Stomach (tissue), 9 donors: Measurements from ENCODE around the gene KRTAP22-2. TPM values are rescaled to one million over a fixed set of nuclear protein-coding genes. Genes with fewer than 3 reads are reported as not detected.

Source experiments
- DNase-seq, 2 donors: peaks; one replicate each; pipeline versions ENCODE4 v3.0.0 to v3.0.0-alpha.2; 2013 to 2019
- H3K27ac ChIP-seq, 5 donors: fragments of 200-600 bp in 4 of 5; sonication (generic) in 4 of 5; one replicate each; pipeline ENCODE4 v1.5.1; 2013 to 2019; ENCODE audit warnings: mild to moderate bottlenecking in 1 of 5, moderate library complexity in 1 of 5
- H3K27me3 ChIP-seq, 3 donors: fragments of 200-600 bp; sonication (generic); one replicate each; pipeline ENCODE4 v1.5.1; 2017 to 2019; ENCODE audit warnings: mixed run types in 1 of 3
- H3K36me3 ChIP-seq, 4 donors: fragments of 200-600 bp; sonication (generic); 1 replicate in 3 of 4; 2 replicates in 1 of 4; pipeline ENCODE4 v1.5.1; 2016 to 2019
- H3K4me1 ChIP-seq, 4 donors: fragments of 200-600 bp; sonication (generic); one replicate each; pipeline ENCODE4 v1.5.1; 2016 to 2019
- H3K4me3 ChIP-seq, 4 donors: fragments of 200-600 bp; sonication (generic) in 3 of 4; one replicate each; pipeline ENCODE4 v1.5.1; 2016 to 2019; ENCODE audit warnings: mild to moderate bottlenecking in 1 of 4
- H3K9me3 ChIP-seq, 4 donors: fragments of 200-600 bp; sonication (generic); one replicate each; pipeline ENCODE4 v1.5.1; 2016 to 2019
- EP300 ChIP-seq: sonication (generic); formaldehyde crosslinking; IDR thresholded peaks from one replicate; pipeline ENCODE4 v1.6.1; 2017; ENCODE audit warnings: antibody characterized with exemption
- POLR2A ChIP-seq, 4 donors: fragments of 450-650 bp; IDR thresholded peaks; one replicate each; pipeline ENCODE4 v1.6.1; 2016; ENCODE audit warnings: antibody characterized with exemption in 4 of 4, control low read depth in 2 of 4, mild to moderate bottlenecking in 1 of 4, moderate library complexity in 1 of 4
- POLR2AphosphoS5 ChIP-seq, 3 donors: sonication (generic); formaldehyde crosslinking; IDR thresholded peaks; one replicate each; pipeline ENCODE4 v1.6.1; 2016; ENCODE audit warnings: antibody characterized with exemption in 3 of 3
- WGBS, 5 donors: extraction: QIAGEN DNeasy Blood & Tissue Kit in 3 of 5; methylation state at CpG; one replicate each; pipeline versions ENCODE4 v1.1.5 to v1.1.7; 2013 to 2018; 5-methylcytosine and 5-hydroxymethylcytosine counted together
- intact Hi-C: fragments of 100-400 bp; cut with DNase I; formaldehyde crosslinking; loops from one replicate; pipeline ENCODE4 v1.15.1; 2023; ENCODE audit warnings: low total_unique reads
- polyA plus RNA-seq, 3 donors: library from polyadenylated mRNA; stranded (reverse); fragments of 200-250 nt; gene quantifications; one replicate each; pipeline ENCODE4 v1.2.3, GENCODE V29; 2013
- total RNA-seq, 5 donors: library from RNA; depleted of rRNA; stranded (reverse); fragments of >200 nt; gene quantifications; one replicate each; pipeline versions ENCODE4 v1.1.0 to v1.2.3, GENCODE V29; 2014 to 2016
- TF ChIP-seq, protein P1 (sequence below), 7 experiments: fragments of 450-650 bp in 4 of 7; fragments of 200-600 bp in 3 of 7; sonication (generic) in 3 of 7; IDR thresholded peaks; one replicate each; pipeline ENCODE4 v1.5.1; 2016 to 2019; ENCODE audit warnings: antibody characterized with exemption in 7 of 7, control low read depth in 2 of 7, mild to moderate bottlenecking in 1 of 7
- donor health status: healthy with polysubstance abuse.
- donor health status: Bipolar disorder and iron deficiency.
- donor health status: healthy.

Gene KRTAP22-2
- total and polyA plus RNA-seq, 8 donors: not detected

DNA sequence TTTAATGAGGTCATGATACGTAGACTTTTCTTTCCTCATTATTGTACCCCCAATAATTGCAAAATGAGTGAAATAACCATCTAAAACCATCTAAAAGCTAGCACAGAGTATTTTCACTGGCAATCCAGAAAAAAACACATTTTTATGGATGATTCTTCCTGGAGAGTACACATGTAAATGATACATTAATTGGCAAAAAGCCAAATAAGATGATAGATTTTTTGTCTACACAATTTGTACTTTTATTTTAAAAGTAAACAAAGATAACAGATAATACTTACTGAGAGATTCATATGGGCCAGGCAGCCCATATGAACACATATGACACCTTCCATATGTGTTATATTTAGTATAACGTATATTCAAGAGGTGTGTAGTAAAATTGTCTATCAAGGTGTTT lies 26.6 kb downstream of the KRTAP22-2 start:
- H3K27me3 ChIP-seq: no peaks in the 10 kb centered on the region
- H3K27ac ChIP-seq: no peak overlapping the region
- H3K4me3 ChIP-seq: no peak overlapping the region
- WGBS, 5 donors: 75 to 91% (median 85%) methylated on average over 2 of the region's 2 CpGs
- TF ChIP-seq EP300 (no peak), POLR2AphosphoS5 (IDR thresholded peaks at IDR 0.05) (no peak), POLR2A (IDR thresholded peaks at IDR 0.05) (no peak)
- TF ChIP-seq, protein P1, sequence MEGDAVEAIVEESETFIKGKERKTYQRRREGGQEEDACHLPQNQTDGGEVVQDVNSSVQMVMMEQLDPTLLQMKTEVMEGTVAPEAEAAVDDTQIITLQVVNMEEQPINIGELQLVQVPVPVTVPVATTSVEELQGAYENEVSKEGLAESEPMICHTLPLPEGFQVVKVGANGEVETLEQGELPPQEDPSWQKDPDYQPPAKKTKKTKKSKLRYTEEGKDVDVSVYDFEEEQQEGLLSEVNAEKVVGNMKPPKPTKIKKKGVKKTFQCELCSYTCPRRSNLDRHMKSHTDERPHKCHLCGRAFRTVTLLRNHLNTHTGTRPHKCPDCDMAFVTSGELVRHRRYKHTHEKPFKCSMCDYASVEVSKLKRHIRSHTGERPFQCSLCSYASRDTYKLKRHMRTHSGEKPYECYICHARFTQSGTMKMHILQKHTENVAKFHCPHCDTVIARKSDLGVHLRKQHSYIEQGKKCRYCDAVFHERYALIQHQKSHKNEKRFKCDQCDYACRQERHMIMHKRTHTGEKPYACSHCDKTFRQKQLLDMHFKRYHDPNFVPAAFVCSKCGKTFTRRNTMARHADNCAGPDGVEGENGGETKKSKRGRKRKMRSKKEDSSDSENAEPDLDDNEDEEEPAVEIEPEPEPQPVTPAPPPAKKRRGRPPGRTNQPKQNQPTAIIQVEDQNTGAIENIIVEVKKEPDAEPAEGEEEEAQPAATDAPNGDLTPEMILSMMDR (IDR thresholded peaks at IDR 0.05): no peak
- DNase-seq: no peak
- intact Hi-C loops: no loop called here
- no peaks in the 10 kb centered on the region for H3K36me3 ChIP-seq
- no peaks in the 10 kb centered on the region for H3K9me3 ChIP-seq
- no peaks in the 10 kb centered on the region for H3K4me1 ChIP-seq

DNA sequence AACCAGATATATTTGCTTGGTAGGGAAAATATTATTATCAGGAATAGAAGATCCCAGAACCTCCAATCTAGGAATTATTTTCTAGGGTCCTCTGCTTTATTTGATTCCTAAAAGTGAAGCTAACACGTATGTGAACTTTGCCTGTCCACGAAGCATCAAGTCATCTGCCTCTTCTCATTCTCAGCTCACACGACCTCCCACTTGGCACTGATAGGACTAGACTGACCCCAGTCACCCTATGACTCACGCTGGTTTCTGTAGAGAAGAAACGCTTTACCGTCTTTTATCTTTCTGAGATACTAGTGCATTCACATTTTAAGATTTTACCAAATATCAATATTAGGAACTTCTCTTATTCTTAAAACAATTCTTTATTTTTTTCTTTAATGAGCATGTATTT lies 27.1 kb downstream of the KRTAP22-2 start:
- H3K27ac ChIP-seq: no peak overlapping the region
- no peaks in the 10 kb centered on the region for H3K36me3 ChIP-seq
- H3K4me3 ChIP-seq: no peak overlapping the region
- no peaks in the 10 kb centered on the region for H3K9me3 ChIP-seq
- no peak for TF ChIP-seq POLR2A (IDR thresholded peaks at IDR 0.05)
- TF ChIP-seq EP300: no peak
- TF ChIP-seq, protein P1 (IDR thresholded peaks at IDR 0.05): no peak
- TF ChIP-seq POLR2AphosphoS5 (IDR thresholded peaks at IDR 0.05): no peak
- H3K4me1 ChIP-seq: no peaks in the 10 kb centered on the region
- intact Hi-C loops: no loop called here
- WGBS, 5 donors: 48 to 74% (median 65%) methylated on average over 6 of the region's 6 CpGs
- DNase-seq: no peak
- no peaks in the 10 kb centered on the region for H3K27me3 ChIP-seq

DNA sequence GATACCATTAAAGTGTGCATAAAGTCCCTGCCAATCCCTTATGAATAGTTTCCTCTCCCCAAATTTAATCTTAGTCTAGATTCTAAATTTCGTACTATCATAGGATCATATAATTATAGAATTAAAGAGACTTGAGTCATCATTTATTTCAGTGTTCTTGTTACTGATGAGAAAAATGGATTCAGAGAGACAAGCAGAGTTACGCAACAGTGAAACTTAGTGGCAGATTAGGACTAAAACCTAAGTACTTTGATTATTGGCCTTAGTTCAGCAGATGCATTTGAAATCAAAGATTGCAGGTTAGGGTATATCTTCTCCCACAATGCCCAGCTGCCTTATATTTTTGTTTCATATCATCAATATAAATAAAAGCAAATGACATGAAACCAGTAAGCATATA lies 28.2 kb downstream of the KRTAP22-2 start:
- no peak for DNase-seq
- H3K27me3 ChIP-seq: no peaks in the 10 kb centered on the region
- H3K36me3 ChIP-seq: no peaks in the 10 kb centered on the region
- no peak overlapping the region for H3K27ac ChIP-seq
- H3K4me1 ChIP-seq: no peaks in the 10 kb centered on the region
- intact Hi-C loops: no loop called here
- H3K4me3 ChIP-seq: no peak overlapping the region
- TF ChIP-seq POLR2AphosphoS5 (IDR thresholded peaks at IDR 0.05) (no peak), EP300 (no peak), POLR2A (IDR thresholded peaks at IDR 0.05) (no peak)
- TF ChIP-seq, protein P1 (IDR thresholded peaks at IDR 0.05): no peak
- H3K9me3 ChIP-seq: no peaks in the 10 kb centered on the region
- 81 to 96% (median 91%) methylated on average over 2 of the region's 2 CpGs for WGBS, 5 donors

DNA sequence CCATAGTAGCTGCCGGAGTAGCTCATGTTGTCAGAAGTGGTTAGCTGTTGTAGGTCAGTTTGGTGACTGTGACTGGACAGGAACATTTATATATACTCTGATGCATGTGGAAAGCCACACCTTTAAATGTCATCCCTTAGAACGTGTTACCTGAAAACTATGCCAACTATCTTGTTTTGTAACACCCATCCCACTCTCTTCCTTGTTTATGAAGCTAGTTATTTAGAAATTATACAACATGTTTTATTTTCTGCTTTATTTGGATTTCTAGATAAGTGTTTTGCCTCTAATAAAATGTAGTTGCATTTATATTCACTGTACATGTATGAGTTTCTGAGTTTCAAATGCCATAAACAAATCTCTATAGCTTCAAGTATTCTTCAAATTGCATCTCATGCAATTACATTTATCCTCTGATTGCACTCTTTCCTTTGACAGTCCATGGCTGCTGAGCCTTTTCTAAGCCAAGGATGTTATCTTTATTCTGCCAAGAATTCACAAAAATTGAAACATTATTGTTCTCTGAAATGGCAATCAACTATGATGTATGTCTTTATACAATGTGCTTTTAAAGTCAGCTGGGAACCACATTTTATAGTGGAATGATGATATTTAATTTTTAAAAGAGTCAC lies 28.8 kb downstream of the KRTAP22-2 start, which contains the start of gene KRTAP19-7:
Gene KRTAP19-7 (minus strand): TSS at position 51 of the 632 bp plus-strand sequence. CDS start 25 bp downstream, at position 26.
- no peaks in the 10 kb centered on the region for H3K9me3 ChIP-seq
- no peaks in the 10 kb centered on the region for H3K27me3 ChIP-seq
- WGBS, 5 donors: 60 to 84% (median 69%) methylated on average over 2 of the region's 2 CpGs
- TF ChIP-seq POLR2A (IDR thresholded peaks at IDR 0.05) (no peak), EP300 (no peak), POLR2AphosphoS5 (IDR thresholded peaks at IDR 0.05) (no peak)
- TF ChIP-seq, protein P1 (IDR thresholded peaks at IDR 0.05): no peak
- no peaks in the 10 kb centered on the region for H3K4me1 ChIP-seq
- no peak for DNase-seq
- intact Hi-C loops: no loop called here
- H3K27ac ChIP-seq: no peak within 1 kb of the TSS
- H3K4me3 ChIP-seq: no peak within 1 kb of the TSS
- H3K36me3 ChIP-seq: no peaks in the 10 kb centered on the region
